H9 (cell line): ENCODE results near the gene MAPKAPK3. TPM values are rescaled to one million over a fixed set of nuclear protein-coding genes. Genes with fewer than 3 reads are reported as not detected.

Source experiments
- DNase-seq: peaks from one replicate; pipeline ENCODE4 v3.0.0-alpha.2; 2017
- H2AFZ ChIP-seq: one replicate; pipeline ENCODE4 v1.6.1; 2013; ENCODE audit warnings: mild to moderate bottlenecking, low read length, control low read depth, moderate library complexity
- H2AK5ac ChIP-seq: 2 replicates; pipeline ENCODE4 v1.6.1; 2013; ENCODE audit warnings: low read length, control low read depth, mixed read lengths; ENCODE audit not compliant: insufficient read length
- H2BK120ac ChIP-seq: one replicate; pipeline ENCODE4 v1.6.1; 2013; ENCODE audit warnings: low read depth, mild to moderate bottlenecking, low read length, control low read depth, inconsistent platforms; ENCODE audit not compliant: poor library complexity, severe bottlenecking
- H2BK12ac ChIP-seq: 2 replicates; pipeline ENCODE4 v1.6.1; 2013; ENCODE audit warnings: low read length, control low read depth, mixed read lengths, low read depth; ENCODE audit not compliant: insufficient read length
- H2BK15ac ChIP-seq: 2 replicates; pipeline ENCODE4 v1.6.1; 2013; ENCODE audit warnings: low read depth, low read length, control low read depth
- H2BK20ac ChIP-seq: one replicate; pipeline ENCODE4 v1.6.1; 2013; ENCODE audit warnings: low read depth, mild to moderate bottlenecking, low read length, control low read depth, inconsistent platforms; ENCODE audit not compliant: poor library complexity, severe bottlenecking
- H2BK5ac ChIP-seq: 2 replicates; pipeline ENCODE4 v1.6.1; 2013; ENCODE audit warnings: low read length, control low read depth, mixed read lengths; ENCODE audit not compliant: insufficient read length
- H3K14ac ChIP-seq: 2 replicates; pipeline ENCODE4 v1.6.1; 2013; ENCODE audit warnings: low read length, control low read depth; ENCODE audit not compliant: insufficient read depth
- H3K18ac ChIP-seq: 2 replicates; pipeline ENCODE4 v1.6.1; 2013; ENCODE audit warnings: low read depth, mild to moderate bottlenecking, mixed read lengths, low read length, control low read depth; ENCODE audit not compliant: insufficient read length
- H3K23ac ChIP-seq: 2 replicates; pipeline ENCODE4 v1.6.1; 2013; ENCODE audit warnings: low read length, control low read depth, mixed read lengths, low read depth; ENCODE audit not compliant: insufficient read length
- H3K23me2 ChIP-seq: 2 replicates; pipeline ENCODE4 v1.6.1; 2013; ENCODE audit warnings: low read depth, mild to moderate bottlenecking, mixed read lengths, low read length, control low read depth; ENCODE audit not compliant: insufficient read length, poor library complexity, severe bottlenecking
- H3K27ac ChIP-seq: 2 replicates; pipeline ENCODE4 v1.5.1; 2013; ENCODE audit warnings: low read length, control low read depth, mixed read lengths, low read depth; ENCODE audit not compliant: insufficient read length
- H3K27me3 ChIP-seq: 2 replicates; pipeline ENCODE4 v1.6.1; 2013; ENCODE audit warnings: low read length, control low read depth, inconsistent platforms; ENCODE audit not compliant: insufficient read depth
- H3K4ac ChIP-seq: 2 replicates; pipeline ENCODE4 v1.6.1; 2013; ENCODE audit warnings: low read depth, mild to moderate bottlenecking, control low read depth, inconsistent platforms, low read length, moderate library complexity
- H3K4me1 ChIP-seq: 2 replicates; pipeline ENCODE4 v1.6.1; 2013; ENCODE audit warnings: low read length, control low read depth, inconsistent platforms; ENCODE audit not compliant: insufficient read depth
- H3K4me2 ChIP-seq: 2 replicates; pipeline ENCODE4 v1.6.1; 2013; ENCODE audit warnings: low read length, control low read depth, mixed read lengths; ENCODE audit not compliant: insufficient read length, insufficient read depth
- H3K56ac ChIP-seq: 2 replicates; pipeline ENCODE4 v1.6.1; 2013; ENCODE audit warnings: low read depth, mild to moderate bottlenecking, mixed read lengths, low read length, control low read depth; ENCODE audit not compliant: insufficient read length
- H3K79me1 ChIP-seq: 2 replicates; pipeline ENCODE4 v1.6.1; 2013; ENCODE audit warnings: low read depth, mild to moderate bottlenecking, moderate library complexity, low read length, control low read depth, inconsistent platforms; ENCODE audit not compliant: insufficient read depth, poor library complexity, severe bottlenecking
- H3K79me2 ChIP-seq: 2 replicates; pipeline ENCODE4 v1.6.1; 2013; ENCODE audit warnings: low read length, control low read depth, inconsistent platforms; ENCODE audit not compliant: insufficient read depth
- H3K9ac ChIP-seq: 2 replicates; pipeline ENCODE4 v1.6.1; 2013; ENCODE audit warnings: low read length, control low read depth, mixed read lengths; ENCODE audit not compliant: insufficient read length; ENCODE audit errors: extremely low read depth
- H3K9me3 ChIP-seq: one replicate; pipeline ENCODE4 v1.6.1; 2013; ENCODE audit warnings: low read depth, low read length, inconsistent platforms; ENCODE audit not compliant: control insufficient read depth
- H3T11ph ChIP-seq: one replicate; pipeline ENCODE4 v1.6.1; 2013; ENCODE audit warnings: mild to moderate bottlenecking, low read length, control low read depth, inconsistent platforms
- H4K20me1 ChIP-seq: one replicate; pipeline ENCODE4 v1.6.1; 2013; ENCODE audit not compliant: control insufficient read depth, insufficient read length, insufficient read depth
- H4K5ac ChIP-seq: 2 replicates; pipeline ENCODE4 v1.6.1; 2013; ENCODE audit warnings: low read depth, mild to moderate bottlenecking, mixed read lengths, low read length, control low read depth; ENCODE audit not compliant: insufficient read length
- H4K8ac ChIP-seq: replicated peaks from 2 replicates; pipeline ENCODE4 v1.6.1; 2013; ENCODE audit warnings: low read length, control low read depth, mixed read lengths, low read depth; ENCODE audit not compliant: insufficient read length
- H4K91ac ChIP-seq: 2 replicates; pipeline ENCODE4 v1.6.1; 2013; ENCODE audit warnings: low read depth, mild to moderate bottlenecking, moderate library complexity, mixed read lengths, low read length, control low read depth; ENCODE audit not compliant: insufficient read length
- H3K27ac Mint-ChIP-seq, 3 experiments: 2 replicates in 2 of 3; 3 replicates in 1 of 3; pipeline ENCODE4 v1.8.0; 2020 to 2021; ENCODE audit warnings: mixed read lengths in 3 of 3, mild to moderate bottlenecking in 1 of 3, moderate library complexity in 1 of 3
- H3K27me3 Mint-ChIP-seq: 2 replicates; pipeline ENCODE4 v1.8.0; 2021; ENCODE audit warnings: low read depth, mild to moderate bottlenecking, moderate library complexity, mixed read lengths
- H3K36me3 Mint-ChIP-seq, 3 experiments: 2 replicates in 2 of 3; 3 replicates in 1 of 3; pipeline ENCODE4 v1.8.0; 2020 to 2021; ENCODE audit warnings: low read depth in 3 of 3, mixed read lengths in 3 of 3; ENCODE audit not compliant: insufficient read depth in 1 of 3
- H3K4me1 Mint-ChIP-seq, 2 experiments: 2 replicates each; pipeline ENCODE4 v1.8.0; 2020; ENCODE audit warnings: mixed read lengths in 2 of 2
- H3K4me3 Mint-ChIP-seq, 2 experiments: 2 replicates in 1 of 2; 3 replicates in 1 of 2; pipeline ENCODE4 v1.8.0; 2020 to 2021; ENCODE audit warnings: mild to moderate bottlenecking in 2 of 2, mixed read lengths in 2 of 2, moderate library complexity in 1 of 2
- H3K9me3 Mint-ChIP-seq, 2 experiments: 2 replicates in 1 of 2; 3 replicates in 1 of 2; pipeline ENCODE4 v1.8.0; 2020; ENCODE audit warnings: mild to moderate bottlenecking in 2 of 2, mixed read lengths in 2 of 2, moderate library complexity in 1 of 2
- CTCF ChIP-seq: fragments of 200-600 bp; sonication (generic); conservative IDR thresholded peaks from 3 replicates; pipeline ENCODE4 v1.8.0; 2021; ENCODE audit warnings: antibody characterized with exemption, mild to moderate bottlenecking
- WGBS: extraction: QIAGEN DNeasy Blood & Tissue Kit; methylation state at CpG from one replicate; pipeline ENCODE4 v1.1.7; 2013; ENCODE audit warnings: missing lambda C conversion rate, low lambda C conversion rate, mixed read lengths; ENCODE audit not compliant: insufficient read length; ENCODE audit errors: extremely low coverage; 5-methylcytosine and 5-hydroxymethylcytosine counted together
- total RNA-seq: library from RNA; stranded (reverse); gene quantifications from 2 replicates; pipeline ENCODE4 v1.2.1, GENCODE V29; 2021

MAPKAPK3 gene
- total RNA-seq, 1 experiment from 2014 or later: 57.9 TPM

DNA sequence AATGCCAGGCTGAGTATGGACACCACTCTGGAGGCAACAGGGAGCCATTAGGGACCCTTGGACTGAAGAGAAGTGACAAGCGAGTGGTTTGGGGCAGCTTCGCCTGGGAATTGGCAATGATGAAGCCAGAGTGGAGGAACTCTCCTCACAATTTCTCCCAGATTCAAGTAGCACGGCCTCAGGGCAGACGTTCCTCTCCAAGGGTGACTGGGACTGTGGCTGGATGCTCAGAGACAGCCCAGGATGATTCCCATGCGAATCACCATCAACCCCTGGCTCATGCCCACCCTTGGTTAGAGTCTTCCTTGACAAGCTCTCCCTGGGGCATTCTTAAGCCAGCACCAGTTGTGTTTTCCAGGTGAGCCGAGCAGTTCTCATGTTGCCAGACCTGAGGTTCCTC is 41.5 kb downstream of the MAPKAPK3 start:
- H3K56ac ChIP-seq: no peak overlapping the region
- no peak overlapping the region for H4K91ac ChIP-seq
- no peak overlapping the region for H2AFZ ChIP-seq
- H3K4me2 ChIP-seq: no peak overlapping the region
- no peaks in the 10 kb centered on the region for H3K4me1 ChIP-seq
- H3K9me3 ChIP-seq: no peaks in the 10 kb centered on the region
- no peak overlapping the region for H3K18ac ChIP-seq
- no peak overlapping the region for H2BK12ac ChIP-seq
- H4K20me1 ChIP-seq: no peaks in the 10 kb centered on the region
- no peak overlapping the region for H2BK20ac ChIP-seq
- no peaks in the 10 kb centered on the region; a peak in 1 of 7 replicates for H3K36me3 Mint-ChIP-seq
- no CpG with 5 or more reads among the region's 6 CpGs for WGBS
- H3K79me1 ChIP-seq: no peaks in the 10 kb centered on the region
- no peak overlapping the region for H2BK120ac ChIP-seq
- no peak overlapping the region for H3K4ac ChIP-seq
- H4K8ac ChIP-seq: no peak overlapping the region
- no peak overlapping the region for H3T11ph ChIP-seq
- H3K27ac ChIP-seq: no peak overlapping the region
- peaks cover 24% of the 10 kb centered on the region for H3K27me3 Mint-ChIP-seq
- TF ChIP-seq CTCF: no peak
- no peaks in the 10 kb centered on the region for H3K9me3 Mint-ChIP-seq
- no peak overlapping the region for H2BK5ac ChIP-seq
- H3K23me2 ChIP-seq: no peaks in the 10 kb centered on the region
- H3K14ac ChIP-seq: no peak overlapping the region
- no peak overlapping the region for H3K9ac ChIP-seq
- no peak overlapping the region for H4K5ac ChIP-seq
- H3K4me3 Mint-ChIP-seq: no peak overlapping the region
- H2BK15ac ChIP-seq: no peak overlapping the region
- no peaks in the 10 kb centered on the region for H3K4me1 Mint-ChIP-seq
- DNase-seq: no peak
- no peaks in the 10 kb centered on the region for H3K79me2 ChIP-seq
- H3K23ac ChIP-seq: no peak overlapping the region
- H3K27me3 ChIP-seq: no peaks in the 10 kb centered on the region
- H2AK5ac ChIP-seq: no peak overlapping the region
- H3K27ac Mint-ChIP-seq: no peak overlapping the region
